Heart left ventricle (tissue), 16 donors: ENCODE measurements around the gene NOTCH4. TPM values are rescaled to one million over a fixed set of nuclear protein-coding genes. Genes with fewer than 3 reads are reported as not detected.

Source experiments
- ATAC-seq, 4 donors: fragments of 200-7000 bp; cut with Tn5 transposase; one replicate each; pipeline ENCODE4 v1.9.1; 2020 to 2022; ENCODE audit warnings: moderate library complexity in 4 of 4, mild to moderate bottlenecking in 3 of 4, moderate number of reproducible peaks in 1 of 4
- DNase-seq, 5 donors: peaks; one replicate each; pipeline ENCODE4 v3.0.0-alpha.2; 2020
- H3K27ac ChIP-seq, 12 donors: fragments of 200-600 bp; sonication (generic) in 4 of 12; one replicate each; pipeline versions ENCODE4 v1.5.0 to v1.8.0; 2016 to 2022; ENCODE audit warnings: mild to moderate bottlenecking in 2 of 12
- H3K27me3 ChIP-seq, 9 donors: fragments of 200-600 bp; sonication (generic) in 2 of 9; one replicate each; pipeline versions ENCODE4 v1.5.1 to v1.8.0; 2016 to 2022; ENCODE audit warnings: mild to moderate bottlenecking in 3 of 9
- H3K36me3 ChIP-seq, 9 donors: fragments of 200-600 bp; sonication (generic) in 2 of 9; one replicate each; pipeline versions ENCODE4 v1.5.0 to v1.8.0; 2018 to 2022; ENCODE audit warnings: mild to moderate bottlenecking in 2 of 9
- H3K4me1 ChIP-seq, 12 donors: fragments of 200-600 bp; sonication (generic) in 4 of 12; one replicate each; pipeline versions ENCODE4 v1.5.0 to v1.8.0; 2016 to 2022; ENCODE audit warnings: mild to moderate bottlenecking in 3 of 12
- H3K4me3 ChIP-seq, 12 donors: fragments of 200-600 bp; sonication (generic) in 4 of 12; one replicate each; pipeline versions ENCODE4 v1.5.0 to v1.8.0; 2017 to 2022; ENCODE audit warnings: mild to moderate bottlenecking in 9 of 12, moderate library complexity in 4 of 12
- H3K9me3 ChIP-seq, 12 donors: fragments of 200-600 bp; sonication (generic) in 4 of 12; one replicate each; pipeline versions ENCODE4 v1.5.0 to v1.8.0; 2016 to 2022; ENCODE audit warnings: mild to moderate bottlenecking in 1 of 12
- CTCF ChIP-seq, 12 donors: fragments of 200-600 bp; sonication (generic) in 4 of 12; IDR thresholded peaks; one replicate each; pipeline versions ENCODE4 v1.5.0 to v1.8.0; 2018 to 2022; ENCODE audit warnings: antibody characterized with exemption in 12 of 12, mild to moderate bottlenecking in 5 of 12
- POLR2A ChIP-seq, 2 donors: fragments of 450-650 bp; IDR thresholded peaks; one replicate each; pipeline ENCODE4 v1.6.1; 2017; ENCODE audit warnings: antibody characterized with exemption in 2 of 2, mild to moderate bottlenecking in 2 of 2, moderate library complexity in 2 of 2
- WGBS, 4 donors: extraction: QIAGEN DNeasy Blood & Tissue Kit in 2 of 4; methylation state at CpG; one replicate each; pipeline versions ENCODE4 v1.1.5 to v1.1.7; 2013 to 2018; 5-methylcytosine and 5-hydroxymethylcytosine counted together
- intact Hi-C, 10 donors: fragments of 100-400 bp; cut with DNase I; formaldehyde crosslinking; loops; one replicate each; pipeline versions ENCODE4 v1.11.1 to v1.14.2; 2022
- polyA plus RNA-seq, 2 donors: library from polyadenylated mRNA; stranded (reverse); fragments of 200-250 nt; gene quantifications; one replicate each; pipeline ENCODE4 v1.2.3, GENCODE V29; 2013
- total RNA-seq, 9 donors: library from RNA; depleted of rRNA in 2 of 9; stranded (reverse); fragments of >200 nt in 2 of 9; fragmentation: NEBNext Ultra II Directional in 3 of 9; extraction: Animal tissue kit (Norgen Biotek cat#: 25700) in 3 of 9; gene quantifications; one replicate each; pipeline versions ENCODE4 v1.1.0 to v1.2.4, GENCODE V29; 2016 to 2023
- donor health status: ischemic (EF 13 %, LVEDD 7.1; RV severe dilation, severe dysfunction).
- donor health status: healthy with polysubstance abuse.
- donor health status: DM: no; HTN: yes; CAD: no.
- donor health status: DM: no; HTN: no; CAD: no.
- donor health status: ischemic (EF 25% LVEDD 6.9; RV normal size, moderate dysfunction).
- donor health status: ischemic (EF 25% LVEDD 5.7; RV mildly dilated, moderate dysfunction).
- donor health status: healthy.
- donor health status: DM: yes; HTN: yes; CAD: no.
- donor health status: ischemic (EF 35%, LVEDD 5.7; RV mildly dilated, moderate dysfunction).
- donor health status: nonischemic (EF 11% LVEDD 7.7; RV severe dilation, severe dysfunction).
- donor health status: DM: yes; HTN: yes; CAD: no.
- donor health status: PGD.
- donor health status: ischemic (EF 29% LVEDD 5.4; RV normal size, mild dysfunction).
- donor health status: nonischemic (EF 23%, LVEDD 6.1; RV moderate dilation, normal function).

NOTCH4 gene
- total and polyA plus RNA-seq, 11 donors, result 15.8 to 55.5 (median 24.9) TPM

- Histone ChIP-seq H3K9me3 (no peaks in the 10 kb centered on the region), H3K27me3 (no peaks in the 10 kb centered on the region), H3K4me3 (no peak within 1 kb of the TSS), H3K4me1 (peaks cover 8 to 83% (median 69%) of the 10 kb centered on the region in 12 donors), H3K36me3 (peaks cover 0 to 65% (median 55%) of the 10 kb centered on the region in 9 donors), H3K27ac (peak within 1 kb of the TSS in 11 of 12 donors; percentile 68 to 100 (median 80))
- 62 to 69% (median 66%) methylated on average over 6 of the region's 6 CpGs for WGBS, 4 donors
- intact Hi-C loops, result no loop called here
- TF ChIP-seq POLR2A (IDR thresholded peaks at IDR 0.05) (peak in 1 of 2 donors; percentile 10), CTCF (IDR thresholded peaks at IDR 0.05) (no peak)
- ATAC-seq, result no peak
- DNase-seq, result no peak
Observed at GRCh38 chr6:32184084-32184640, 39.7 kb downstream of the NOTCH4 start, which contains the start of gene AGER. TSS of gene AGER (minus strand) at chr6:32184253. CDS start at chr6:32184222, 31 bp downstream.

- ATAC-seq (no peak), DNase-seq (peak in 4 of 5 donors; percentile 57 to 67 (median 64))
- WGBS, 4 donors, result 61 to 75% (median 69%) methylated on average over 12 to 15 of the region's 15 CpGs
- H3K36me3 ChIP-seq, result peaks cover 0 to 65% (median 55%) of the 10 kb centered on the region in 9 donors
- peaks cover 9 to 83% (median 69%) of the 10 kb centered on the region in 12 donors for H3K4me1 ChIP-seq
- intact Hi-C loops, result no loop called here
- H3K4me3 ChIP-seq, result no peak overlapping the region
- H3K9me3 ChIP-seq, result no peaks in the 10 kb centered on the region
- no peaks in the 10 kb centered on the region for H3K27me3 ChIP-seq
- peak overlapping the region in 11 of 12 donors; percentile 62 to 100 (median 71) for H3K27ac ChIP-seq
- TF ChIP-seq CTCF (IDR thresholded peaks at IDR 0.05) (no peak), POLR2A (IDR thresholded peaks at IDR 0.05) (no peak)
Observed at GRCh38 chr6:32183483-32184083, 40.3 kb downstream of the NOTCH4 start.

DNA sequence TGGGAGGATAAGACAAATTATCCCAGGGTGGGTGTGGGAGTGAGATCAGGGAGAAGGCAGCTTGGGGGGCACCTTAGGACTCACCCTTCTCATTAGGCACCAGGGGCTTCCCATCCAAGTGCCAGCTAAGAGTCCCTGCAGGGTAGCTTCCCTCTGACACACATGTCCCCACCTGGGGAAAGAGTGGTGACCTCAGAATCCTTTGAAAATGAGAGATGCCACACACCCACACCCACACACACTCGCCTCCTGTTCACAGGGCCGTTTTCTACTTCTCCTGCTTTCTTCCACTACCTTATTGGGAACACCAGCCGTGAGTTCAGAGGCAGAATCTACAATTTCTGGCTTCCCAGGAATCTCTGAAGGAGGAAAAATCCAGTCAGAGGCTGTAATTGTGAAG is 40.8 kb downstream of the NOTCH4 start:
- Histone ChIP-seq H3K27ac (peak overlapping the region in 11 of 12 donors; percentile 62 to 100 (median 71)), H3K27me3 (no peaks in the 10 kb centered on the region), H3K9me3 (no peaks in the 10 kb centered on the region), H3K4me1 (peaks cover 9 to 78% (median 64%) of the 10 kb centered on the region in 12 donors), H3K36me3 (peaks cover 0 to 65% (median 54%) of the 10 kb centered on the region in 9 donors), H3K4me3 (no peak overlapping the region)
- DNase-seq, result no peak
- ATAC-seq, result no peak
- 76 to 86% (median 79%) methylated on average over 3 of the region's 3 CpGs for WGBS, 4 donors
- intact Hi-C loops, result no loop called here
- no peak for TF ChIP-seq CTCF (IDR thresholded peaks at IDR 0.05)
- TF ChIP-seq POLR2A (IDR thresholded peaks at IDR 0.05), result no peak

- Histone ChIP-seq H3K9me3 (no peaks in the 10 kb centered on the region), H3K27ac (peak overlapping the region in 9 of 12 donors; percentile 62 to 100 (median 71)), H3K36me3 (peaks cover 0 to 61% (median 50%) of the 10 kb centered on the region in 9 donors), H3K27me3 (no peaks in the 10 kb centered on the region), H3K4me3 (no peak overlapping the region), H3K4me1 (peaks cover 9 to 73% (median 59%) of the 10 kb centered on the region in 12 donors)
- WGBS, 4 donors, result 87 to 89% (median 88%) methylated on average over 10 of the region's 10 CpGs
- intact Hi-C loops, result no loop called here
- TF ChIP-seq POLR2A (IDR thresholded peaks at IDR 0.05), result no peak
- no peak for TF ChIP-seq CTCF (IDR thresholded peaks at IDR 0.05)
- DNase-seq, result no peak
- no peak for ATAC-seq
Observed at GRCh38 chr6:32182555-32182981, 41.3 kb downstream of the NOTCH4 start.
